SK-N-SH (cell line): ENCODE measurements around the gene CDH4. TPM values are rescaled to one million over a fixed set of nuclear protein-coding genes. Genes with fewer than 3 reads are reported as not detected.

Source experiments
- CTCF ChIA-PET: fragments of 300-600, 350-600 bp; formaldehyde crosslinking; extraction: SDS; loops from one replicate; lab custom pipeline; 2021; lab: Yijun Ruan, JAX
- POLR2A ChIA-PET: fragments of 350-600 bp; sonication (Branson Sonifier 250); formaldehyde crosslinking; extraction: SDS; loops from one replicate; lab custom pipeline; 2020; ENCODE audit warnings: antibody characterized with exemption, inconsistent platforms; lab: Yijun Ruan, JAX
- DNase-seq: peaks from one replicate; pipeline ENCODE4 v3.0.0; 2012
- H2AFZ ChIP-seq: fragments of 200-600 bp; sonication (generic); 2 replicates; pipeline ENCODE4 v1.8.1; 2016; ENCODE audit warnings: antibody characterized with exemption, mild to moderate bottlenecking, low read depth
- H3F3A ChIP-seq: fragments of 200-600 bp; sonication (generic); replicated peaks from 2 replicates; pipeline ENCODE3; 2016; ENCODE audit warnings: antibody characterized with exemption, mild to moderate bottlenecking; ENCODE audit not compliant: insufficient read depth
- H3K27ac ChIP-seq, 2 experiments: fragments of 200-500 bp in 1 of 2; fragments of 200-600 bp in 1 of 2; sonication (Bioruptor generic) in 1 of 2; sonication (generic), shearing (Covaris generic) in 1 of 2; 2 replicates each; pipeline versions ENCODE4 v1.5.1 to v1.6.1; 2014 to 2016; ENCODE audit warnings: low read depth in 2 of 2, inconsistent platforms in 1 of 2, low read length in 1 of 2, mild to moderate bottlenecking in 1 of 2, mixed read lengths in 1 of 2
- H3K27me3 ChIP-seq: fragments of 200-600 bp; sonication (generic), shearing (Covaris generic); 2 replicates; pipeline ENCODE4 v1.6.1; 2016; ENCODE audit warnings: mixed run types; ENCODE audit not compliant: insufficient read depth
- H3K36me3 ChIP-seq, 2 experiments: fragments of 200-500 bp in 1 of 2; fragments of 200-600 bp in 1 of 2; sonication (Bioruptor generic) in 1 of 2; sonication (generic) in 1 of 2; replicated peaks in 1 of 2; 2 replicates each; pipeline versions ENCODE3 to v1.5.1; 2014 to 2016; ENCODE audit warnings: low read length in 1 of 2, mild to moderate bottlenecking in 1 of 2; ENCODE audit not compliant: insufficient read depth in 2 of 2, control insufficient read depth in 1 of 2
- H3K4me1 ChIP-seq, 2 experiments: fragments of 200-500 bp in 1 of 2; fragments of 200-600 bp in 1 of 2; sonication (Bioruptor generic) in 1 of 2; sonication (generic), shearing (Covaris generic) in 1 of 2; 2 replicates each; pipeline versions ENCODE4 v1.5.1 to v1.6.1; 2014 to 2016; ENCODE audit warnings: low read depth in 1 of 2, low read length in 1 of 2, mixed run types in 1 of 2; ENCODE audit not compliant: insufficient read depth in 2 of 2, control insufficient read depth in 1 of 2
- H3K4me2 ChIP-seq: fragments of 200-600 bp; sonication (generic), shearing (Covaris generic); 2 replicates; pipeline ENCODE4 v1.6.1; 2017; ENCODE audit warnings: mixed run types
- H3K4me3 ChIP-seq, 2 experiments: fragments of 200-500 bp in 1 of 2; fragments of 200-600 bp in 1 of 2; sonication (Bioruptor generic) in 1 of 2; sonication (generic), shearing (Covaris generic) in 1 of 2; 2 replicates each; pipeline versions ENCODE4 v1.5.1 to v1.8.1; 2014 to 2016; ENCODE audit warnings: low read depth in 2 of 2, inconsistent platforms in 1 of 2, low read length in 1 of 2, mild to moderate bottlenecking in 1 of 2, mixed read lengths in 1 of 2, moderate library complexity in 1 of 2
- H3K79me2 ChIP-seq: fragments of 200-600 bp; sonication (generic); 2 replicates; pipeline ENCODE4 v1.8.1; 2017; ENCODE audit warnings: mild to moderate bottlenecking; ENCODE audit not compliant: insufficient read depth
- H3K9ac ChIP-seq: fragments of 200-600 bp; sonication (generic); 2 replicates; pipeline ENCODE4 v1.6.1; 2017; ENCODE audit warnings: mixed run types
- H3K9me2 ChIP-seq: fragments of 200-600 bp; sonication (generic); 2 replicates; pipeline ENCODE4 v1.6.1; 2017; ENCODE audit warnings: mixed run types
- H3K9me3 ChIP-seq: fragments of 200-600 bp; sonication (generic); 2 replicates; pipeline ENCODE4 v1.6.1; 2017; ENCODE audit warnings: mixed run types, mild to moderate bottlenecking, moderate library complexity
- H4K20me1 ChIP-seq: fragments of 200-600 bp; sonication (generic); 2 replicates; pipeline ENCODE4 v1.6.1; 2017; ENCODE audit warnings: mild to moderate bottlenecking, mixed run types; ENCODE audit not compliant: insufficient read depth
- CHD2 ChIP-seq: fragments of 150-350 bp; IDR thresholded peaks from 2 replicates; pipeline ENCODE4 v1.6.1; 2018; ENCODE audit warnings: low read length; ENCODE audit not compliant: partially characterized antibody
- ELF1 ChIP-seq: IDR thresholded peaks from 2 replicates; pipeline ENCODE4 v1.4.0; 2012
- EP300 ChIP-seq, 2 experiments: IDR thresholded peaks; 2 replicates each; pipeline versions ENCODE4 v1.4.0 to v1.6.1; 2012; ENCODE audit warnings: borderline replicate concordance in 1 of 2, low read depth in 1 of 2, low read length in 1 of 2
- FOXJ3 ChIP-seq: sonication (generic); formaldehyde crosslinking; IDR thresholded peaks from 2 replicates; pipeline ENCODE4 v1.5.1; 2020; ENCODE audit warnings: mild to moderate bottlenecking, missing genetic modification reagents
- FOXM1 ChIP-seq: IDR thresholded peaks from 2 replicates; pipeline ENCODE4 v1.4.0; 2012; ENCODE audit warnings: low read depth, mild to moderate bottlenecking
- GATA2 ChIP-seq: sonication (generic); formaldehyde crosslinking; IDR thresholded peaks from 2 replicates; pipeline ENCODE4 v1.5.0; 2020; ENCODE audit warnings: mild to moderate bottlenecking, missing genetic modification reagents
- NFIC ChIP-seq: IDR thresholded peaks from 2 replicates; pipeline ENCODE4 v1.4.0; 2012; ENCODE audit warnings: borderline replicate concordance
- SIN3A ChIP-seq: IDR thresholded peaks from 2 replicates; pipeline ENCODE4 v1.6.1; 2012; ENCODE audit warnings: low read depth, mild to moderate bottlenecking, low read length, moderate library complexity, borderline replicate concordance
- SMC3 ChIP-seq: IDR thresholded peaks from 2 replicates; pipeline ENCODE4 v1.6.1; 2012; ENCODE audit warnings: low read depth, low read length, improper control_type of control experiment
- TEAD4 ChIP-seq: IDR thresholded peaks from 2 replicates; pipeline ENCODE4 v1.4.0; 2012; ENCODE audit warnings: mild to moderate bottlenecking, borderline replicate concordance; ENCODE audit not compliant: insufficient read depth
- YY1 ChIP-seq: IDR thresholded peaks from 2 replicates; pipeline ENCODE4 v1.4.0; 2012; ENCODE audit warnings: low read depth, mild to moderate bottlenecking
- WGBS: methylation state at CpG from one replicate; pipeline ENCODE4 v1.1.6; 2017; ENCODE audit warnings: low lambda C conversion rate; 5-methylcytosine and 5-hydroxymethylcytosine counted together
- polyA plus RNA-seq, 3 experiments: library from polyadenylated mRNA; depleted of rRNA; stranded (reverse); fragments of >200 nt; gene quantifications; 2 replicates each; pipeline ENCODE4 v1.2.3, GENCODE V29; 2012
- TF ChIP-seq, protein P1 (sequence below): IDR thresholded peaks from 2 replicates; pipeline ENCODE4 v1.4.0; 2012; ENCODE audit warnings: low read depth, borderline replicate concordance
- TF ChIP-seq, protein P2 (sequence below): fragments of 200-600 bp; sonication (generic); IDR thresholded peaks from 2 replicates; pipeline ENCODE4 v1.6.1; 2017; ENCODE audit warnings: antibody characterized with exemption, mild to moderate bottlenecking, moderate library complexity

Gene CDH4
- polyA plus RNA-seq, 1 of the 3 experiments (the other 2 are of a cell fraction), result not detected

DNA sequence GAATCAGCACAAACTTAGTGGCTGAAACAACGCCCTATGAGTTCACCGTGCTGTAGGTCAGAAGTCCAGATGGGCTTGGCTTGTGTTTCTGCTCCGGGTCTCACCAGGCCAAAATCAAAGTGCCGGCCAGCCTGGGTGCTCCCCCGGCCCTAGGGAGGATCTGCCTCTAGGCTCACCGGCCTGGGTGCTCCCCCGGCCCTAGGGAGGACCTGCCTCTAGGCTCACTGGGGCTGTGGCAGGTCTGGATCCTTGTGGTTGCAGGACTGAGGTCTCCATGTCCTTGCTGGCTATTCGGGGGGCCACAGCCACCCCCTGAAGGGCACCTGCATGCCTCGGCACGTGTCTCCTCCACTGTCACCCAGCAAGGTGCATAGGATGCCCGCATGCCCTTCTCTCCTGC, 597.3 kb downstream of the CDH4 start:
- no peak overlapping the region for H3K9ac ChIP-seq
- no peaks in the 10 kb centered on the region for H3K4me1 ChIP-seq
- H3K4me3 ChIP-seq, result no peak overlapping the region
- no peaks in the 10 kb centered on the region for H3K79me2 ChIP-seq
- no peaks in the 10 kb centered on the region for H3K27me3 ChIP-seq
- 55% methylated on average over 2 of the region's 11 CpGs for WGBS
- no peaks in the 10 kb centered on the region for H3K9me3 ChIP-seq
- H3K27ac ChIP-seq, result no peak overlapping the region
- H3K4me2 ChIP-seq, result no peak overlapping the region
- no peak overlapping the region for H2AFZ ChIP-seq
- ChIA-PET CTCF (no interaction called here), POLR2A (no interaction called here)
- no peaks in the 10 kb centered on the region for H3F3A ChIP-seq
- no peak for TF ChIP-seq FOXJ3 (CRISPR knock-in tag)
- TF ChIP-seq YY1, result no peak
- TF ChIP-seq EP300 (IDR thresholded peaks at IDR 0.05; ENCODE audit: borderline replicate concordance in 1 of 2, low read depth in 1 of 2, low read length in 1 of 2), result no peak
- no peak for TF ChIP-seq GATA2 (CRISPR knock-in tag)
- no peak for TF ChIP-seq NFIC
- TF ChIP-seq TEAD4, result no peak
- TF ChIP-seq SIN3A, result no peak
- no peak for TF ChIP-seq ELF1
- no peak for TF ChIP-seq CHD2
- TF ChIP-seq, protein P1, sequence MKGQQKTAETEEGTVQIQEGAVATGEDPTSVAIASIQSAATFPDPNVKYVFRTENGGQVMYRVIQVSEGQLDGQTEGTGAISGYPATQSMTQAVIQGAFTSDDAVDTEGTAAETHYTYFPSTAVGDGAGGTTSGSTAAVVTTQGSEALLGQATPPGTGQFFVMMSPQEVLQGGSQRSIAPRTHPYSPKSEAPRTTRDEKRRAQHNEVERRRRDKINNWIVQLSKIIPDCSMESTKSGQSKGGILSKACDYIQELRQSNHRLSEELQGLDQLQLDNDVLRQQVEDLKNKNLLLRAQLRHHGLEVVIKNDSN, result no peak
- TF ChIP-seq FOXM1, result no peak
- no peak for TF ChIP-seq SMC3
- H3K36me3 ChIP-seq, result no peaks in the 10 kb centered on the region
- H4K20me1 ChIP-seq, result no peaks in the 10 kb centered on the region
- DNase-seq, result no peak
- no peaks in the 10 kb centered on the region for H3K9me2 ChIP-seq

DNA sequence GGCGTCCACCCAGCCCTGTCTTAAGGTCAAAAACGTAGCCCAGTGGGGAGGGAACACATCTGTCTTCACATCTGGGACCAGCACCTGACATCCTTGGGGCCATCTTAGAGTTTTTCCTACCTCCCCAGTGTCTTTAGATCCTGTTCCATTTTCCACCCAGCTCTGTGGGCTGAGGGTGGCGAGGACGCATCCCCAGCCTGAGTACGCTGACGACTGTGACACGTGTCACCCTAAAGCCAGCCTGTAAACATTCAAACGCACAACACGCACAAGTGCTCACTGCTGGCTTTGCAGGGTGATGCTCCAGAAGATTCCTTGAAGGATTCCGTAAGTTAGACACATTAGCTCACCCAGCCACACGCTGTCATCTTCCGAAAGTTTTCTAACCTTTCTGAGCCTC, 597.8 kb downstream of the CDH4 start:
- CTCF ChIA-PET, result no interaction called here
- no peaks in the 10 kb centered on the region for H4K20me1 ChIP-seq
- H3K4me1 ChIP-seq, result no peaks in the 10 kb centered on the region
- H3K36me3 ChIP-seq, result no peaks in the 10 kb centered on the region
- no peaks in the 10 kb centered on the region for H3F3A ChIP-seq
- WGBS, result 62% methylated on average over 12 of the region's 12 CpGs
- H3K27me3 ChIP-seq, result no peaks in the 10 kb centered on the region
- no peaks in the 10 kb centered on the region for H3K9me2 ChIP-seq
- no peaks in the 10 kb centered on the region for H3K79me2 ChIP-seq
- no peak overlapping the region for H2AFZ ChIP-seq
- H3K9ac ChIP-seq, result no peak overlapping the region
- H3K4me2 ChIP-seq, result no peak overlapping the region
- POLR2A ChIA-PET, result no interaction called here
- no peak overlapping the region for H3K27ac ChIP-seq
- TF ChIP-seq GATA2 (CRISPR knock-in tag), result no peak
- TF ChIP-seq, protein P2, sequence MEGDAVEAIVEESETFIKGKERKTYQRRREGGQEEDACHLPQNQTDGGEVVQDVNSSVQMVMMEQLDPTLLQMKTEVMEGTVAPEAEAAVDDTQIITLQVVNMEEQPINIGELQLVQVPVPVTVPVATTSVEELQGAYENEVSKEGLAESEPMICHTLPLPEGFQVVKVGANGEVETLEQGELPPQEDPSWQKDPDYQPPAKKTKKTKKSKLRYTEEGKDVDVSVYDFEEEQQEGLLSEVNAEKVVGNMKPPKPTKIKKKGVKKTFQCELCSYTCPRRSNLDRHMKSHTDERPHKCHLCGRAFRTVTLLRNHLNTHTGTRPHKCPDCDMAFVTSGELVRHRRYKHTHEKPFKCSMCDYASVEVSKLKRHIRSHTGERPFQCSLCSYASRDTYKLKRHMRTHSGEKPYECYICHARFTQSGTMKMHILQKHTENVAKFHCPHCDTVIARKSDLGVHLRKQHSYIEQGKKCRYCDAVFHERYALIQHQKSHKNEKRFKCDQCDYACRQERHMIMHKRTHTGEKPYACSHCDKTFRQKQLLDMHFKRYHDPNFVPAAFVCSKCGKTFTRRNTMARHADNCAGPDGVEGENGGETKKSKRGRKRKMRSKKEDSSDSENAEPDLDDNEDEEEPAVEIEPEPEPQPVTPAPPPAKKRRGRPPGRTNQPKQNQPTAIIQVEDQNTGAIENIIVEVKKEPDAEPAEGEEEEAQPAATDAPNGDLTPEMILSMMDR, result no peak
- no peak overlapping the region for H3K4me3 ChIP-seq
- DNase-seq, result no peak
- H3K9me3 ChIP-seq, result no peaks in the 10 kb centered on the region
